CMK (cell line): Measurements from ENCODE around the gene ENAM.
A peak's percentile ranks its signal among the peaks of the same experiment; 100 is the strongest.
"Not testable (repeated sequence)": the region's sequence is repeated elsewhere in the genome, so short reads cannot be mapped to it uniquely, and the experiment has no call there.

Source experiments
- DNase-seq: peaks from one replicate; pipeline ENCODE4 v3.0.0-alpha.2; 2010; ENCODE audit warnings: low read depth

ENAM gene

DNA sequence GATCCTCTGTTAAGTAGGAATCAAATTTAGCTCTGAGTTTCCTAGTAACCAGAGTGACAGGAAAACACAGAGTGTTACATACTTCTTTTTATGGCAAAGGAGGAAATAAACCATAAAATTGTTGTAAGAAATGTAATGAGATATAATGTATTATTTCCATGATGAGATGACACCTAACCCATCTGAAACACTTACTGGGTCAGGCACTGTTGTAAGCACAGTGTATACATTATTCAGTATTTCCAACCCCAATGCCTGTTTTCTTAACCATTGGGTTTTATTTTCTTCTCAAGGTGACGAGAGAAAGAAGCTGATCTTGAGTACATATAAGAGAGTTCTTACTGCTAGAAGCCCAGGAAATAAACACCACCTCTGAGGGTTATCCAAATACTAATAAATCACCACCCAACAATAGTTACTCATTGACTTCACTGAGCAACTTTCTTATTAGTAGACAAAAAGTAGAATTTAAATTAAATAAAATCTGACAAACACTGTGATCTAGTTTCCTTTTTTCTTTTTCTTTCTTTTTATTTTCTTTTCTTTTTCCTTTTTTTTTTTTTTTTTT is 4.2 kb upstream of the ENAM start:
- DNase-seq: no peak

DNA sequence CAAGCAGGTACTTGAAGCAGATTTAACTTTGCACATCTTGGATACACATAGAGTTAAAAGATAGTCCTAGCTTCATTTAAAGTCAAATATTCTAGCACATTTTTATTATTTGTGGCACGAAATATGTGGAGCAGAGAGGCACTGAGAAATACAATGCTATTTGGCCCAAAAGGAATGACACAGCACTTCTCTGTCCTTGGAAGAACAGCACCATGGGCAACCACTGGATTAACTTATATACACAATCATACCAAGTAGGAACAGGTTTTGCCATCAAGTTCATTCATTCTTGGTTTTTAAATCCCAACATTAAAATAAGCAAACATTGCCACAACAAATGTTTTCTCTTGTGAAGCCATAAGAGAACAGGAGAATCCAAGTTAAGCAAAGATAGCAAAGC is 924 bp upstream of the ENAM start:
- no peak for DNase-seq

DNA sequence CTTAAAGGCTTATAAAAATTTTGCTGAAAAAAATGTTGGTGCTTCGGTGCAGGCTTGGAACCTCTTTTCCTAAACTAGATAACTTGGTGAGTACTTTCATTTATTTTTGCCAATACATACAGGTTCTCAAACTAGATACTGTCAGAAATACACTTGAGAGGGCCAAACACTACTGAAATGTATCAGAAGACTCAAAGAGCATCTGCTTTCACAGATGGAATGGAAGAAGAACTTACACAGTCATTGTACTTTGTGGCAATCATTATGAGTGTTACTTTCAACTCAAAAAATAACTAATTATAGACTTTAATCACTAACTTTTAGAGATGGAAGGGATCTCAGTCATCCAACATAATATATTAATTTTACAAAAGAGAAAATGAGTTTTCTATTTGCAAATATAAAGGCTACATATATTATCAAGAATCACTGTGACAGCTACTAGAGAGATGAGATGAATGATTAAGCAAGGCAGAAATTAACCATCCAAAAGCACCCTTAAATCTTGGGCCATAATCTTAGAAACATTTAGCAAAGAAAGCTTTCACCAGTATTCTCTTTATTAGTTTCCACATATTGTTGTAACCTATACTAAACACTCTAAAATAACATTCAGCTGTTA is 1.0 kb downstream of the ENAM start:
- DNase-seq: no peak

- no peak for DNase-seq
Observed at GRCh38 chr4:70630162-70630561, 1.6 kb downstream of the ENAM start.

DNA sequence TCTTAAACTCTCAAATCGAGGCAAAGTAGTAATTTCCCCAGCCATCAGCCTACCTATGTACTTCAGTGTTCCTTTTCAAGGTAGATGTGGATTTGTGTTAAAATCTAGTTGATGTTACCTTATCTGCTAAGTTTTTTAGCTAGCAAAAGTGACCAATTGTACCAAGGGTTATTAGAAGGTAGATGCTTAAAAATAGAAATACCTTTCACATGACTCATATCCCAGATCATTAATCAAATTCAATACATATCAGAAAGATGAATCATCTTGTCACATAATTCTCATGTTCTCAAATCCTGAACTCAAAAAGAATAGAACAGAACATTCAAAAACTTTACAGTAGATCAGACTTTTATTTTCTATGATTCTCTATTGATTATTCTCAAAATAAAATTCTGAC is 3.5 kb downstream of the ENAM start:
- no peak for DNase-seq

DNA sequence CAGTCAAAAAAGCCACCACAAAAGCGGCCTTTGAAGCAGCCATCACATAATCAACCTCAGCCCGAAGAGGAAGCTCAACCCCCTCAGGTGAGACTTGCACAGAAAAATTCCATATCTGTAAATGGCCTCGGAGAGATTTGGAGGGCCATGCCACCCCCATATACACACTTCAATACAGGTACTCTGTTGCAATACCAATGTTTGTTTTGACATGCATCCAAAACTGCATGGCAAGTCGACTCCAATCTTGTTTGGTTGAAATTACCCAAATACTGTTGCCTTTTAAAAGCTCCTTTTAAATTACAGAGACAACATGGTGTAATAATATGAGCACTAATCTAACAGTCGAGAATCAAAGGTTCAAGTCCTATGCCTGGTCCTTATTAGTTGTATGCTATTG is 5.9 kb downstream of the ENAM start:
- DNase-seq: no peak

- no peak for DNase-seq
Observed at GRCh38 chr4:70637239-70637913, 8.8 kb downstream of the ENAM start.

- DNase-seq: no peak
Observed at GRCh38 chr4:70640192-70640591, 11.6 kb downstream of the ENAM start.

DNA sequence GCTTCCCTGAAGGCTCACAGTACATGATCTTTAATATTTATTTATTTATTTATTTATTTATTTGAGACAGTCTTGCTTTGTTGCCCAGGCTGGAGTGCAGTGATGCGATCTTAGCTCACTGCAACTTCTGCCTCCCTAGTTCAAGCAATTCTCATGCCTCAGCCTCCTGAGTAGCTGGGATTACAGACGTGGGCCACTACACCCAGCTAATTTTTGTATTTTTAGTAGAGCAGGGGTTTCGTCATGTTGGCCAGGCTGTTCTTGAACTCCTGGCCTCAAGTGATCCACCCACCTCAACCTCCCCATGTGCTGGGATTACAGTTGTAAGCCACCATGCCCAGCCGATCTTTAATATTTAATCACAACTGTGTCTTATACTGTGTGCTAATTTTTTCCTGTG is 22.2 kb downstream of the ENAM start:
- DNase-seq: not testable (repeated sequence)

DNA sequence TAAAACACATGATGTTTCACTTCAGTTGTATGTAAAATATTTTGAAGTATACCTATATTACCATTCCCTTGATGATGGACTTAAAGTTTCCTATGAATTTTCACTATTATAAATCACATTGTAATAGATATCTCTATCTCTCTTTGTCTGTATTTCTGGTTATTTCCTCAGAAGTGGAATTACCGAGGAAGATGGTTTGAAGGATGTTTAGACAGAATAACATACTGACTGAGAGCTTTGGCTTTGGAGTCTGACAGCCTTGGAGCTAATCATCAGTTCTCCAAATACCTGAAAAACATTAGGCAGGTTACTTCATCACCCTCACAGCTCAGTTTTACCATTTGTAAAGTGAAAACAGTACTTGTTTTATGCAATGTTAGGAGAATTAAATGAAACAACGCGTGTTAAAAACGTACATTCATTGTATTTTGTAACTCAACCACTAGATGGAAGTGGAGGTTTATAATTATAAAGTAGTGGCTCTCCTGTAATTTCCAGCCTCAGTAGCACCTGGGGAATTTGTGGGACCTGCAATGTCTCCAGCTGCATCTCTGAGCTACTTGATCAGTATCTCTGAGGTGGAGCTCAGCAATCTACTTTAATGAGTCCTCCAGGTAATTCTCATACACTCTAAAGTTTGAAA is 23.4 kb downstream of the ENAM start:
- no peak for DNase-seq

- DNase-seq: peak; percentile 61
Observed at GRCh38 chr4:70654605-70655011, 26.1 kb downstream of the ENAM start.

GRCh38 chr4:70657326-70657725 is 28.8 kb downstream of the ENAM start:
- no peak for DNase-seq

- no peak for DNase-seq
Observed at GRCh38 chr4:70658418-70658817, 29.9 kb downstream of the ENAM start.

GRCh38 chr4:70660106-70660505 is 31.6 kb downstream of the ENAM start:
- no peak for DNase-seq

DNA sequence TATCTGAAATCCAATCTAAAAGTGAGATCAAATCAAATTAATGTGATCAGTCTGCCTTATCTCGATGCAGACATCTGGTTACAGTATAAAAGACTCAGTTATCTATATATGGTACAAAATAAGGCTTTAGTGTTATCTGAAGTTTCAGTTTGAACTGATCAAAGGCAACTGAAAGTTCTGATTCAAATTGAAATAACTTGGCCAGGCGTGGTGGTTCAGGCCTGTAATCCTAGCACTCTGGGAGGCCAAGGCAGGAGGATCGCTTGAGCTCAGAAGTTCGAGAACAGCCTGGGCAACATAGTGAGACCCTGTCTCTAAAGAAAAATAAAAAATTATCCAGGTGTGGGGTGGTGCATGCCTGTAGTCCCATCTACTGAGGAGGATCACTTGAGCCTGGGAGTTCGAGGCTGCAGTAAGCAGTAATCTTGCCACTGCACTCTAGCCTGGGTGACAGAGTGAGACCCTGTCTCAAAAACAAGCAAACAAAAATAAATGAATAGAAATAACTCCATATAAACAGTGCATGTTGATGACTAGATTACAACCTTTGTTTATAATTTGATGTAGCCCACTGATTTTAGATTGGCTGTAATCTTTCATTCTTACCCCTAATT is 32.9 kb downstream of the ENAM start:
- DNase-seq: not testable (repeated sequence)

GRCh38 chr4:70666369-70666768 is 37.8 kb downstream of the ENAM start, which contains the start of gene JCHAIN:
Gene JCHAIN, minus strand, starts transcription at chr4:70666508. Its CDS starts 18 bp downstream, at chr4:70666490.
- no peak for DNase-seq

GRCh38 chr4:70667740-70668535 is 39.4 kb downstream of the ENAM start:
- no peak for DNase-seq

GRCh38 chr4:70670332-70671014 is 41.9 kb downstream of the ENAM start:
- no peak for DNase-seq

DNA sequence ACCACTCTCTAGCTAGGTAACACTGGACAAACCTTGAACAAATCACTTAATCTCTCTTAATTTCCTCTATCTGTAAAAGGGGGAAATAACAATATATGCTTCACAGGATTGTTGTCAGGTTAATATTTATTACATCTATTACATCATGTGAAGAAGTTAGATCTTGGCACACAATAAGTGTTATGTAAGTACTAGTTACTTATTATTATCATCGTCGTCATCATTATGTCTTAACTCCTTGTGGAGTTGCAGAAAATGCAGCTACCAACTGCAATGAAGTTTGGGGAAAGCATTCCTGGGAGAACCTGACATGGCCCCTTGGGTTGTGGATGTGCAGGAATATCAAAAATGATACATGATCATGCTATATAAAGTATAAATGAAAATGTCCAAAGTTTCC is 42.5 kb downstream of the ENAM start:
- DNase-seq: no peak

DNA sequence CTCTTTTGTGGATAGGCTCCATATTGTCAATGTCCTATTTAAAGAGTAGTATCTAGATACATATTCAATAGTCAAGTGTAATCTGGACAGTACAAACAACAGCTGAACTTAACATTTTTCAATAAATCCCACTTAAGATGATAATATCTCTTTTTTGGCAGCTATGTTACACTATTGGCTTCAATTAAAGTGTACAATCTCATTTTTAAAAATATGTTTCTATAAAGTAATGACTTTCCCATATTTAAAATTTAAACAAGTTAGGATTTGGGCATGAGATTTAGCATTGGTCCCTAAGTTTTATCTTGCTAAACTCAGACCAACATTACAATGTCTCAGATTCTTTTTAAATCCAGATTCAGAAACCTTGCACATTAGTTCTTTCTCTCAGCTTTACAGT is 45.6 kb downstream of the ENAM start:
- DNase-seq: no peak

- DNase-seq: no peak
Observed at GRCh38 chr4:70674731-70675130, 46.2 kb downstream of the ENAM start.
